Panc1 (cell line): Measurements from ENCODE around the gene SLC6A20.

ENCODE experiments used
- CTCF ChIP-seq: fragments of 450-650 bp; IDR thresholded peaks from 2 replicates; pipeline ENCODE4 v1.5.1; 2017; ENCODE audit warnings: mild to moderate bottlenecking
- POLR2AphosphoS5 ChIP-seq: IDR thresholded peaks from 2 replicates; pipeline ENCODE4 v1.6.1; 2012; ENCODE audit warnings: mild to moderate bottlenecking, low read depth, low read length, moderate library complexity
- TCF7L2 ChIP-seq: IDR thresholded peaks from 2 replicates; pipeline ENCODE4 v1.6.1; 2011; ENCODE audit warnings: mild to moderate bottlenecking, low read depth, low read length, inconsistent platforms
- TF ChIP-seq, protein P1 (sequence below), 2 experiments: IDR thresholded peaks; 2 replicates each; pipeline ENCODE4 v1.6.1; 2011 to 2012; ENCODE audit warnings: low read depth in 2 of 2, control low read depth in 1 of 2, low read length in 1 of 2, mild to moderate bottlenecking in 1 of 2, moderate library complexity in 1 of 2; ENCODE audit not compliant: insufficient read depth in 1 of 2

- TF ChIP-seq POLR2AphosphoS5 (no peak), CTCF (no peak), TCF7L2 (no peak)
- TF ChIP-seq, protein P1, sequence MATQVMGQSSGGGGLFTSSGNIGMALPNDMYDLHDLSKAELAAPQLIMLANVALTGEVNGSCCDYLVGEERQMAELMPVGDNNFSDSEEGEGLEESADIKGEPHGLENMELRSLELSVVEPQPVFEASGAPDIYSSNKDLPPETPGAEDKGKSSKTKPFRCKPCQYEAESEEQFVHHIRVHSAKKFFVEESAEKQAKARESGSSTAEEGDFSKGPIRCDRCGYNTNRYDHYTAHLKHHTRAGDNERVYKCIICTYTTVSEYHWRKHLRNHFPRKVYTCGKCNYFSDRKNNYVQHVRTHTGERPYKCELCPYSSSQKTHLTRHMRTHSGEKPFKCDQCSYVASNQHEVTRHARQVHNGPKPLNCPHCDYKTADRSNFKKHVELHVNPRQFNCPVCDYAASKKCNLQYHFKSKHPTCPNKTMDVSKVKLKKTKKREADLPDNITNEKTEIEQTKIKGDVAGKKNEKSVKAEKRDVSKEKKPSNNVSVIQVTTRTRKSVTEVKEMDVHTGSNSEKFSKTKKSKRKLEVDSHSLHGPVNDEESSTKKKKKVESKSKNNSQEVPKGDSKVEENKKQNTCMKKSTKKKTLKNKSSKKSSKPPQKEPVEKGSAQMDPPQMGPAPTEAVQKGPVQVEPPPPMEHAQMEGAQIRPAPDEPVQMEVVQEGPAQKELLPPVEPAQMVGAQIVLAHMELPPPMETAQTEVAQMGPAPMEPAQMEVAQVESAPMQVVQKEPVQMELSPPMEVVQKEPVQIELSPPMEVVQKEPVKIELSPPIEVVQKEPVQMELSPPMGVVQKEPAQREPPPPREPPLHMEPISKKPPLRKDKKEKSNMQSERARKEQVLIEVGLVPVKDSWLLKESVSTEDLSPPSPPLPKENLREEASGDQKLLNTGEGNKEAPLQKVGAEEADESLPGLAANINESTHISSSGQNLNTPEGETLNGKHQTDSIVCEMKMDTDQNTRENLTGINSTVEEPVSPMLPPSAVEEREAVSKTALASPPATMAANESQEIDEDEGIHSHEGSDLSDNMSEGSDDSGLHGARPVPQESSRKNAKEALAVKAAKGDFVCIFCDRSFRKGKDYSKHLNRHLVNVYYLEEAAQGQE (IDR thresholded peaks at IDR 0.05; ENCODE audit: insufficient read depth in 1 of 2, low read depth in 2 of 2, low read length in 1 of 2), result no peak
Observed at GRCh38 chr3:45762647-45763302, 33.6 kb downstream of the SLC6A20 start.
